HepG2 (cell line): Measurements from ENCODE around the gene DUSP8. TPM values are rescaled to one million over a fixed set of nuclear protein-coding genes. Genes with fewer than 3 reads are reported as not detected.

ENCODE experiments used
- ATAC-seq: fragments of 200-7000 bp; cut with Tn5 transposase; 3 replicates; pipeline ENCODE4 v1.9.1; 2020; ENCODE audit warnings: mild to moderate bottlenecking, moderate library complexity
- BruUV-seq: library from RNA; stranded (reverse); fragments of 400-500 nt; replicated peaks from 2 replicates; lab custom pipeline; 2021; lab: Mats Ljungman, UMichigan
- CTCF ChIA-PET: fragments of 300-600 bp; formaldehyde crosslinking; extraction: SDS; loops from one replicate; lab custom pipeline; 2021; ENCODE audit warnings: low total read pairs, inconsistent platforms, low intra/inter-chr PET ratio; lab: Yijun Ruan, JAX
- POLR2A ChIA-PET: fragments of 350-600 bp; sonication (Branson Sonifier 250); formaldehyde crosslinking; loops from one replicate; lab custom pipeline; 2020; ENCODE audit warnings: antibody characterized with exemption, inconsistent platforms; lab: Yijun Ruan, JAX
- DNase-seq: peaks from one replicate; pipeline ENCODE4 v3.0.0-alpha.2; 2015; ENCODE audit warnings: low spot score
- FAIRE-seq: peaks from 3 replicates; lab custom pipeline; 2011; peaks lifted over from hg19 to GRCh38; lab: Jason Lieb, UNC
- H2AFZ ChIP-seq: one replicate; pipeline ENCODE4 v1.6.1; 2011; ENCODE audit warnings: low read length, inconsistent platforms
- H3K27ac ChIP-seq: fragments of 300-600 bp; 3 replicates; pipeline ENCODE4 v1.8.0; 2011; ENCODE audit warnings: mixed run types, mild to moderate bottlenecking, mixed read lengths, low read length, inconsistent platforms; ENCODE audit not compliant: insufficient read depth; ENCODE audit errors: extremely low read length
- H3K27me3 ChIP-seq, 2 experiments: fragments of 200-600 bp in 1 of 2; 2 replicates in 1 of 2; 3 replicates in 1 of 2; pipeline versions ENCODE4 v1.6.0 to v1.8.0; 2011; ENCODE audit warnings: low read length in 2 of 2, mild to moderate bottlenecking in 2 of 2, moderate library complexity in 2 of 2, inconsistent platforms in 1 of 2; ENCODE audit not compliant: insufficient read depth in 2 of 2, control insufficient read depth in 1 of 2
- H3K36me3 ChIP-seq, 2 experiments: fragments of 200-600 bp in 1 of 2; replicated peaks in 1 of 2; 2 replicates in 1 of 2; 3 replicates in 1 of 2; pipeline versions ENCODE4 v1.5.1 to v1.8.0; 2011; ENCODE audit warnings: low read length in 2 of 2, inconsistent platforms in 1 of 2; ENCODE audit not compliant: insufficient read depth in 2 of 2, control insufficient read depth in 1 of 2
- H3K4me1 ChIP-seq: 2 replicates; pipeline ENCODE4 v1.5.1; 2012; ENCODE audit warnings: low read length, inconsistent platforms; ENCODE audit not compliant: insufficient read depth
- H3K4me2 ChIP-seq: 2 replicates; pipeline ENCODE4 v1.6.0; 2011; ENCODE audit warnings: low read depth, low read length, inconsistent platforms
- H3K4me3 ChIP-seq, 3 experiments: fragments of 200-600 bp in 1 of 3; sonication (generic), shearing (Covaris generic) in 1 of 3; replicated peaks in 1 of 3; 2 replicates each; pipeline ENCODE4 v1.5.1; 2011 to 2016; ENCODE audit warnings: low read length in 3 of 3, inconsistent platforms in 2 of 3, low read depth in 2 of 3, mild to moderate bottlenecking in 2 of 3, control low read depth in 1 of 3, mixed read lengths in 1 of 3; ENCODE audit not compliant: insufficient read depth in 1 of 3
- H3K79me2 ChIP-seq: one replicate; pipeline ENCODE4 v1.6.1; 2011; ENCODE audit warnings: low read length, inconsistent platforms; ENCODE audit not compliant: insufficient read depth
- H3K9ac ChIP-seq: 2 replicates; pipeline ENCODE4 v1.6.0; 2011; ENCODE audit warnings: mild to moderate bottlenecking, low read depth, low read length, inconsistent platforms; ENCODE audit not compliant: insufficient read depth
- H3K9me3 ChIP-seq: 2 replicates; pipeline ENCODE4 v1.5.1; 2012; ENCODE audit warnings: mild to moderate bottlenecking, low read length
- H4K20me1 ChIP-seq: 2 replicates; pipeline ENCODE4 v1.6.0; 2011; ENCODE audit warnings: inconsistent platforms, mild to moderate bottlenecking, low read length, moderate library complexity; ENCODE audit not compliant: insufficient read depth
- FOXP1 ChIP-seq, 2 experiments: fragments of 450-650 bp in 1 of 2; IDR thresholded peaks; 2 replicates each; pipeline ENCODE4 v1.6.1; 2017 to 2018; ENCODE audit warnings: antibody characterized with exemption in 1 of 2
- IKZF1 ChIP-seq: fragments of 450-650 bp; IDR thresholded peaks from 2 replicates; pipeline ENCODE4 v1.7.1; 2016
- SNAI1 ChIP-seq: sonication (generic); formaldehyde crosslinking; IDR thresholded peaks from 2 replicates; pipeline ENCODE4 v1.5.0; 2020; ENCODE audit warnings: mild to moderate bottlenecking, missing genetic modification reagents, borderline replicate concordance
- ZNF441 ChIP-seq: sonication (generic); formaldehyde crosslinking; IDR thresholded peaks from 2 replicates; pipeline ENCODE4 v1.7.0; 2021; ENCODE audit warnings: missing genetic modification reagents, borderline replicate concordance
- WGBS: methylation state at CpG from one replicate; pipeline ENCODE4 v1.1.6; 2017; ENCODE audit warnings: low lambda C conversion rate; 5-methylcytosine and 5-hydroxymethylcytosine counted together
- in situ Hi-C: cut with HindIII; loops from 2 replicates; pipeline ENCODE4 v1.10.0; 2017; ENCODE audit warnings: low pct_unique_long_range_greater_than_20kb; ENCODE audit not compliant: extremely low pct_ligation_motif_present
- intact Hi-C: fragments of 100-400 bp; cut with micrococcal nuclease; formaldehyde crosslinking; loops from one replicate; pipeline ENCODE4 v1.10.0; 2022; ENCODE audit not compliant: unreplicated experiment
- polyA plus RNA-seq, 8 experiments: library from polyadenylated mRNA; depleted of rRNA in 3 of 8; stranded (reverse) in 7 of 8; unstranded in 1 of 8; fragments of >200 nt; fragmentation: Illumina TruSeq in 4 of 8; extraction: Trizol in 4 of 8; gene quantifications; 2 replicates each; pipeline versions ENCODE4 v1.2.1 to v1.2.3, GENCODE V29; 2011 to 2016; ENCODE audit warnings: low read depth in 4 of 8, missing spikeins in 1 of 8, mixed read lengths in 1 of 8; ENCODE audit not compliant: insufficient read depth in 1 of 8
- total RNA-seq, 5 experiments: library from RNA; depleted of rRNA; stranded (reverse); fragments of >200 nt; fragmentation: Illumina TruSeq; extraction: Trizol; gene quantifications; 2 replicates each; pipeline ENCODE4 v1.2.3, GENCODE V29; 2016; ENCODE audit warnings: low read depth in 1 of 5
- TF ChIP-seq, protein P1 (sequence below): sonication (generic); formaldehyde crosslinking; IDR thresholded peaks from 2 replicates; pipeline ENCODE4 v1.5.0; 2020; ENCODE audit warnings: missing genetic modification reagents, mild to moderate bottlenecking, borderline replicate concordance

Gene DUSP8
- total and polyA plus RNA-seq, 2 of the 13 experiments (the other 11 are each of a cell fraction or from before 2014, with no cell fraction given), result 1.8 to 8.0 TPM

- no peak for FAIRE-seq
- Histone ChIP-seq H3K79me2 (peaks cover 25% of the 10 kb centered on the region), H3K4me1 (no peaks in the 10 kb centered on the region), H3K27ac (no peak overlapping the region), H3K27me3 (peaks cover 0 to under 1% of the 10 kb centered on the region in 2 experiments; a peak in 1 of 5 replicates), H3K4me3 (no peak overlapping the region), H4K20me1 (peaks cover 7% of the 10 kb centered on the region; the same call in 1 of the 2 replicates), H3K9ac (no peak overlapping the region), H3K9me3 (no peaks in the 10 kb centered on the region), H3K36me3 (peaks cover 0 to 8% of the 10 kb centered on the region in 2 experiments; a peak in 1 of 5 replicates), H2AFZ (no peak overlapping the region), H3K4me2 (no peak overlapping the region)
- no peak for DNase-seq
- intact Hi-C loops, result no loop called here
- ATAC-seq, result no peak
- 94% methylated on average over 19 of the region's 20 CpGs for WGBS
- POLR2A ChIA-PET, result no interaction called here
- in situ Hi-C loops, result no loop called here
- CTCF ChIA-PET, result no interaction called here
- TF ChIP-seq, protein P1, sequence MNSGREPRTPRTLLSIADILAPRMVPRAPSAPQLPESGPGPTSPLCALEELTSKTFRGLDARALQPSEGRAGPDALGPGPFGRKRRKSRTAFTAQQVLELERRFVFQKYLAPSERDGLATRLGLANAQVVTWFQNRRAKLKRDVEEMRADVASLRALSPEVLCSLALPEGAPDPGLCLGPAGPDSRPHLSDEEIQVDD (CRISPR knock-in tag), result no peak
- TF ChIP-seq IKZF1 (no peak), SNAI1 (CRISPR knock-in tag) (no peak), FOXP1 (IDR thresholded peaks at IDR 0.05) (no peak), FOXP1 (CRISPR knock-in tag; IDR thresholded peaks at IDR 0.05) (no peak)
- BruUV-seq, result no TSS peak
Measured at GRCh38 chr11:1532606-1533341, 39.3 kb downstream of the DUSP8 start.

DNA sequence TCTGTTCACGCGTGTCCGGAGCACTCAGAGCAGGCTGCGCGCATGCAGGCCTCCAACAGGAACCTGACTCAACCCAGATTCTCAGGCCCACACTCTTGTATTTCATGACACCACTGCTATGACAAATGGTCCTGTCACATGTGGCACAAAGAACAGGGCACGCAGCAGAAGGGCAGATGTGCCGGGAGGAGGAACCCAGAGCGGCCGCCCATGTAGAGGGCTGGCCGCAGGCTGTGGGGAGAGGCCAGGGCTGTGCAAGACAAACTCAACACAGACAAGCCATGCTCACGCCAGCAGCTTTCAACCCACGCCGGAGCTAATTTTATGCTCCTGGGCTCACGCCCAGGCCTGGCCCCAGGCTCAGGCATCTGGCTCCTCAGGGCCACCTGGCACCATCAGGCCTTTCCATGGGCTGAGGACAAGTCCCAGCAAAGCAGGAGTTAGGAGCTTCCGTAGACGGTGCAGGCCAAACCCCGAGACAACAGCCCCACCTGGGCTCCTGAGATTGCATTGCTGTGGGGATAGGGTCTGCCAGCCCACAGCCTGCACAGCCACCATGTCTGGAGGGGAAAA is 40.0 kb downstream of the DUSP8 start:
- DNase-seq (no peak), ATAC-seq (no peak), FAIRE-seq (no peak)
- Histone ChIP-seq H2AFZ (no peak overlapping the region), H3K4me2 (no peak overlapping the region), H3K27ac (no peak overlapping the region), H3K4me1 (no peaks in the 10 kb centered on the region), H3K4me3 (no peak overlapping the region), H4K20me1 (peaks cover 7% of the 10 kb centered on the region; the same call in 1 of the 2 replicates), H3K79me2 (peaks cover 20% of the 10 kb centered on the region), H3K9me3 (no peaks in the 10 kb centered on the region), H3K9ac (no peak overlapping the region), H3K36me3 (peaks cover 0 to 8% of the 10 kb centered on the region in 2 experiments; a peak in 1 of 5 replicates), H3K27me3 (no peaks in the 10 kb centered on the region)
- CTCF ChIA-PET, result no interaction called here
- BruUV-seq, result no TSS peak
- no peak for TF ChIP-seq ZNF441
- in situ Hi-C loops, result no loop called here
- 97% methylated on average over 13 of the region's 17 CpGs for WGBS
- intact Hi-C loops, result no loop called here
- POLR2A ChIA-PET, result no interaction called here
